GM04503 (cell line): ENCODE results near the gene ABHD10.

Source experiments
- DNase-seq: peaks from one replicate; pipeline ENCODE4 v3.0.0-alpha.2; 2012; ENCODE audit warnings: low read depth

ABHD10 gene

GRCh38 chr3:111978583-111979433 lies at the start of gene ABHD10:
Gene ABHD10, plus strand, starts transcription at chr3:111979026. Its CDS starts 36 bp downstream, at chr3:111979062.
- peak; percentile 88 for DNase-seq

- no peak for DNase-seq
These were observed 49.3 kb upstream of the ABHD10 start for GRCh38 chr3:111929484-111929883.

GRCh38 chr3:111932946-111933345 lies 45.9 kb upstream of the ABHD10 start:
- no peak for DNase-seq

GRCh38 chr3:111936191-111936841 lies 42.5 kb upstream of the ABHD10 start:
- DNase-seq, result peak; percentile 63

- DNase-seq, result no peak
These were observed 41.9 kb upstream of the ABHD10 start for GRCh38 chr3:111936967-111937366.

- DNase-seq, result no peak
These were observed 41.0 kb upstream of the ABHD10 start for GRCh38 chr3:111937871-111938270.

- no peak for DNase-seq
These were observed 39.0 kb upstream of the ABHD10 start for GRCh38 chr3:111939873-111940272.

- DNase-seq, result no peak
These were observed 35.3 kb upstream of the ABHD10 start for GRCh38 chr3:111943533-111943932.

GRCh38 chr3:111944372-111944771 lies 34.5 kb upstream of the ABHD10 start:
- no peak for DNase-seq

- DNase-seq, result peak; percentile 50
These were observed 31.6 kb upstream of the ABHD10 start for GRCh38 chr3:111947231-111947630.

- no peak for DNase-seq
These were observed 30.0 kb upstream of the ABHD10 start for GRCh38 chr3:111948786-111949185.

GRCh38 chr3:111949712-111950111 lies 29.1 kb upstream of the ABHD10 start:
- DNase-seq, result no peak

GRCh38 chr3:111951032-111951431 lies 27.8 kb upstream of the ABHD10 start:
- no peak for DNase-seq

GRCh38 chr3:111952086-111952485 lies 26.7 kb upstream of the ABHD10 start:
- DNase-seq, result no peak

GRCh38 chr3:111952866-111953450 lies 25.9 kb upstream of the ABHD10 start:
- no peak for DNase-seq

GRCh38 chr3:111954228-111954990 lies 24.4 kb upstream of the ABHD10 start:
- peak; percentile 79 for DNase-seq

GRCh38 chr3:111955876-111956275 lies 22.9 kb upstream of the ABHD10 start:
- DNase-seq, result no peak

GRCh38 chr3:111956449-111956848 lies 22.4 kb upstream of the ABHD10 start:
- DNase-seq, result no peak

- DNase-seq, result no peak
These were observed 21.7 kb upstream of the ABHD10 start for GRCh38 chr3:111956995-111957734.

GRCh38 chr3:111961461-111962164 lies 17.2 kb upstream of the ABHD10 start:
- no peak for DNase-seq

- peak; percentile 66 for DNase-seq
These were observed 15.4 kb upstream of the ABHD10 start for GRCh38 chr3:111963424-111963823.
